Spleen (tissue), 11 donors: Measurements from ENCODE around the gene ARHGEF10L. TPM values are rescaled to one million over a fixed set of nuclear protein-coding genes. Genes with fewer than 3 reads are reported as not detected.

Experiments
- DNase-seq: peaks from one replicate; pipeline ENCODE4 v3.0.0-alpha.2; 2020
- H3K27ac ChIP-seq, 8 donors: fragments of 200-600 bp; sonication (generic) in 7 of 8; 1 replicate in 4 of 8; 2 replicates in 4 of 8; pipeline versions ENCODE4 v1.5.0 to v1.8.0; 2016 to 2021; ENCODE audit warnings: inconsistent platforms in 4 of 8, mild to moderate bottlenecking in 4 of 8, moderate library complexity in 1 of 8
- H3K27me3 ChIP-seq, 7 donors: fragments of 200-600 bp; sonication (generic) in 6 of 7; replicated peaks in 1 of 7; 1 replicate in 4 of 7; 2 replicates in 3 of 7; pipeline versions ENCODE4 v1.5.0 to v1.8.0; 2016 to 2021; ENCODE audit warnings: inconsistent platforms in 3 of 7, mild to moderate bottlenecking in 1 of 7
- H3K36me3 ChIP-seq, 6 donors: fragments of 200-600 bp; sonication (generic) in 5 of 6; 1 replicate in 4 of 6; 2 replicates in 2 of 6; pipeline versions ENCODE4 v1.5.0 to v1.8.0; 2016 to 2021; ENCODE audit warnings: inconsistent platforms in 2 of 6
- H3K4me1 ChIP-seq, 6 donors: fragments of 200-600 bp; sonication (generic) in 5 of 6; 1 replicate in 3 of 6; 2 replicates in 3 of 6; pipeline versions ENCODE4 v1.5.0 to v1.8.0; 2016 to 2021; ENCODE audit warnings: inconsistent platforms in 3 of 6
- H3K4me3 ChIP-seq, 8 donors: fragments of 200-600 bp; sonication (generic) in 7 of 8; 1 replicate in 4 of 8; 2 replicates in 4 of 8; pipeline versions ENCODE4 v1.5.0 to v1.8.0; 2016 to 2021; ENCODE audit warnings: inconsistent platforms in 4 of 8, mild to moderate bottlenecking in 4 of 8, moderate library complexity in 2 of 8
- H3K9me3 ChIP-seq, 8 donors: fragments of 200-600 bp; sonication (generic) in 7 of 8; 1 replicate in 4 of 8; 2 replicates in 4 of 8; pipeline versions ENCODE4 v1.5.0 to v1.8.0; 2016 to 2021; ENCODE audit warnings: inconsistent platforms in 4 of 8
- CTCF ChIP-seq, 11 experiments: fragments of 200-600 bp in 7 of 11; fragments of 450-650 bp in 4 of 11; sonication (generic) in 4 of 11; IDR thresholded peaks in 8 of 11; conservative IDR thresholded peaks in 3 of 11; 1 replicate in 7 of 11; 2 replicates in 4 of 11; pipeline versions ENCODE4 v1.4.0 to v1.8.0; 2016 to 2021; ENCODE audit warnings: antibody characterized with exemption in 11 of 11, inconsistent platforms in 4 of 11, mild to moderate bottlenecking in 1 of 11
- POLR2A ChIP-seq, 3 donors: fragments of 450-650 bp; IDR thresholded peaks; one replicate each; pipeline ENCODE4 v1.5.1; 2017; ENCODE audit warnings: antibody characterized with exemption in 3 of 3, mild to moderate bottlenecking in 1 of 3
- POLR2AphosphoS5 ChIP-seq, 3 donors: sonication (generic); formaldehyde crosslinking; IDR thresholded peaks; one replicate each; pipeline ENCODE4 v1.5.1; 2017; ENCODE audit warnings: antibody characterized with exemption in 3 of 3
- WGBS, 5 donors: extraction: QIAGEN DNeasy Blood & Tissue Kit in 3 of 5; methylation state at CpG; one replicate each; pipeline versions ENCODE4 v1.1.5 to v1.1.7; 2013 to 2018; 5-methylcytosine and 5-hydroxymethylcytosine counted together
- intact Hi-C: fragments of 100-400 bp; cut with DNase I; formaldehyde crosslinking; loops from one replicate; pipeline ENCODE4 v1.15.0; 2023; ENCODE audit warnings: low total_unique reads
- polyA plus RNA-seq, 3 donors: library from polyadenylated mRNA; stranded (reverse); fragments of 200-250 nt; gene quantifications; one replicate each; pipeline ENCODE4 v1.2.1, GENCODE V29; 2013
- total RNA-seq, 7 donors: library from RNA; depleted of rRNA in 3 of 7; stranded (reverse); fragments of >200 nt in 3 of 7; fragmentation: NEBNext Ultra II Directional in 4 of 7; extraction: Animal tissue kit (Norgen Biotek cat#: 25700) in 4 of 7; gene quantifications; one replicate each; pipeline versions ENCODE4 v1.1.0 to v1.2.1, GENCODE V29; 2016 to 2021
- donor health status: healthy with polysubstance abuse.
- donor health status: DM: no; HTN: no; CAD: no; lungs with moderate emphysema.
- donor health status: DM: no; HTN: no; CAD: no.
- donor health status: Bipolar disorder and iron deficiency.
- donor health status: healthy.
- donor health status: DM: no; HTN: no; CAD: no.
- donor health status: DM: yes; HTN: yes; CAD: no.

ARHGEF10L gene
- total and polyA plus RNA-seq, 10 donors: 10.0 to 40.9 (median 21.4) TPM

- intact Hi-C loops: no loop called here
- WGBS, 5 donors: 63 to 84% (median 73%) methylated on average over 5 of the region's 5 CpGs
- Histone ChIP-seq H3K27me3 (peaks cover 0 to 9% (median 0%) of the 10 kb centered on the region in 7 donors), H3K9me3 (no peaks in the 10 kb centered on the region), H3K4me1 (peaks cover 0 to 32% (median 3%) of the 10 kb centered on the region in 6 donors), H3K36me3 (peaks cover 0 to 22% (median 0%) of the 10 kb centered on the region in 6 donors), H3K4me3 (no peak overlapping the region), H3K27ac (no peak overlapping the region)
- TF ChIP-seq POLR2A (IDR thresholded peaks at IDR 0.05): no peak
- no peak for TF ChIP-seq POLR2AphosphoS5 (IDR thresholded peaks at IDR 0.05)
- TF ChIP-seq CTCF (IDR thresholded peaks at IDR 0.05 in 8 of 11, conservative IDR thresholded peaks at IDR 0.05 in 3 of 11): no peak
- DNase-seq: no peak
Observed at GRCh38 chr1:17599954-17600300, 60.4 kb downstream of the ARHGEF10L start.

GRCh38 chr1:17600321-17600720, 60.8 kb downstream of the ARHGEF10L start:
- Histone ChIP-seq H3K27ac (no peak overlapping the region), H3K9me3 (no peaks in the 10 kb centered on the region), H3K4me1 (peaks cover 0 to 31% (median 2%) of the 10 kb centered on the region in 6 donors), H3K27me3 (peaks cover 0 to 9% (median 0%) of the 10 kb centered on the region in 7 donors), H3K4me3 (no peak overlapping the region), H3K36me3 (peaks cover 0 to 25% (median 0%) of the 10 kb centered on the region in 6 donors)
- DNase-seq: no peak
- 72 to 78% (median 73%) methylated on average over 6 of the region's 6 CpGs for WGBS, 5 donors
- no peak for TF ChIP-seq POLR2A (IDR thresholded peaks at IDR 0.05)
- TF ChIP-seq POLR2AphosphoS5 (IDR thresholded peaks at IDR 0.05): no peak
- TF ChIP-seq CTCF (IDR thresholded peaks at IDR 0.05 in 8 of 11, conservative IDR thresholded peaks at IDR 0.05 in 3 of 11): no peak
- intact Hi-C loops: no loop called here

- no peak for TF ChIP-seq POLR2A (IDR thresholded peaks at IDR 0.05)
- no peak for TF ChIP-seq CTCF (IDR thresholded peaks at IDR 0.05 in 8 of 11, conservative IDR thresholded peaks at IDR 0.05 in 3 of 11)
- no peak for TF ChIP-seq POLR2AphosphoS5 (IDR thresholded peaks at IDR 0.05)
- WGBS, 5 donors: 91 to 97% (median 94%) methylated on average over 11 to 17 of the region's 17 CpGs
- H3K4me1 ChIP-seq: peaks cover 0 to 35% (median 0%) of the 10 kb centered on the region in 6 donors
Observed at GRCh38 chr1:17601643-17602382, 62.3 kb downstream of the ARHGEF10L start.

GRCh38 chr1:17603091-17603841, 63.8 kb downstream of the ARHGEF10L start:
- 51 to 59% (median 56%) methylated on average over 20 to 26 of the region's 26 CpGs for WGBS, 5 donors
- peaks cover 0 to 9% (median 0%) of the 10 kb centered on the region in 7 donors for H3K27me3 ChIP-seq
- no peak overlapping the region for H3K27ac ChIP-seq
- H3K4me1 ChIP-seq: peaks cover 0 to 32% (median 0%) of the 10 kb centered on the region in 6 donors
- no peaks in the 10 kb centered on the region for H3K9me3 ChIP-seq
- peaks cover 0 to 39% (median 5%) of the 10 kb centered on the region in 6 donors for H3K36me3 ChIP-seq
- DNase-seq: no peak
- TF ChIP-seq CTCF (IDR thresholded peaks at IDR 0.05 in 8 of 11, conservative IDR thresholded peaks at IDR 0.05 in 3 of 11): no peak
- no peak for TF ChIP-seq POLR2A (IDR thresholded peaks at IDR 0.05)
- no peak for TF ChIP-seq POLR2AphosphoS5 (IDR thresholded peaks at IDR 0.05)
- H3K4me3 ChIP-seq: no peak overlapping the region
- intact Hi-C loops: no loop called here

More at GRCh38 chr1:17601643-17602382, 62.3 kb downstream of the ARHGEF10L start:
- Histone ChIP-seq H3K36me3 (peaks cover 0 to 25% (median 0%) of the 10 kb centered on the region in 6 donors), H3K27ac (no peak overlapping the region), H3K9me3 (no peaks in the 10 kb centered on the region), H3K27me3 (peaks cover 0 to 9% (median 0%) of the 10 kb centered on the region in 7 donors), H3K4me3 (no peak overlapping the region)
- DNase-seq: no peak
- intact Hi-C loops: no loop called here
